GM18951 (cell line): ENCODE data around the gene VPS39.
A peak's percentile ranks its signal among the peaks of the same experiment; 100 is the strongest.
"Not testable (repeated sequence)": the region's sequence is repeated elsewhere in the genome, so short reads cannot be mapped to it uniquely, and the experiment has no call there.

ENCODE experiments used
- POLR2A ChIP-seq: IDR thresholded peaks from 4 replicates; pipeline ENCODE4 v1.6.1; 2011; ENCODE audit warnings: mild to moderate bottlenecking; ENCODE audit not compliant: insufficient read length, insufficient read depth; ENCODE audit errors: extremely low read depth
- in situ Hi-C: fragments of 300-500 bp; cut with MboI; formaldehyde crosslinking; loops from one replicate; pipeline ENCODE4 v1.12.0; 2022; ENCODE audit warnings: low sequenced_read_pairs, mixed read lengths, inconsistent platforms; ENCODE audit not compliant: unreplicated experiment

VPS39 gene, protein sequence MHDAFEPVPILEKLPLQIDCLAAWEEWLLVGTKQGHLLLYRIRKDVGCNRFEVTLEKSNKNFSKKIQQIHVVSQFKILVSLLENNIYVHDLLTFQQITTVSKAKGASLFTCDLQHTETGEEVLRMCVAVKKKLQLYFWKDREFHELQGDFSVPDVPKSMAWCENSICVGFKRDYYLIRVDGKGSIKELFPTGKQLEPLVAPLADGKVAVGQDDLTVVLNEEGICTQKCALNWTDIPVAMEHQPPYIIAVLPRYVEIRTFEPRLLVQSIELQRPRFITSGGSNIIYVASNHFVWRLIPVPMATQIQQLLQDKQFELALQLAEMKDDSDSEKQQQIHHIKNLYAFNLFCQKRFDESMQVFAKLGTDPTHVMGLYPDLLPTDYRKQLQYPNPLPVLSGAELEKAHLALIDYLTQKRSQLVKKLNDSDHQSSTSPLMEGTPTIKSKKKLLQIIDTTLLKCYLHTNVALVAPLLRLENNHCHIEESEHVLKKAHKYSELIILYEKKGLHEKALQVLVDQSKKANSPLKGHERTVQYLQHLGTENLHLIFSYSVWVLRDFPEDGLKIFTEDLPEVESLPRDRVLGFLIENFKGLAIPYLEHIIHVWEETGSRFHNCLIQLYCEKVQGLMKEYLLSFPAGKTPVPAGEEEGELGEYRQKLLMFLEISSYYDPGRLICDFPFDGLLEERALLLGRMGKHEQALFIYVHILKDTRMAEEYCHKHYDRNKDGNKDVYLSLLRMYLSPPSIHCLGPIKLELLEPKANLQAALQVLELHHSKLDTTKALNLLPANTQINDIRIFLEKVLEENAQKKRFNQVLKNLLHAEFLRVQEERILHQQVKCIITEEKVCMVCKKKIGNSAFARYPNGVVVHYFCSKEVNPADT

DNA sequence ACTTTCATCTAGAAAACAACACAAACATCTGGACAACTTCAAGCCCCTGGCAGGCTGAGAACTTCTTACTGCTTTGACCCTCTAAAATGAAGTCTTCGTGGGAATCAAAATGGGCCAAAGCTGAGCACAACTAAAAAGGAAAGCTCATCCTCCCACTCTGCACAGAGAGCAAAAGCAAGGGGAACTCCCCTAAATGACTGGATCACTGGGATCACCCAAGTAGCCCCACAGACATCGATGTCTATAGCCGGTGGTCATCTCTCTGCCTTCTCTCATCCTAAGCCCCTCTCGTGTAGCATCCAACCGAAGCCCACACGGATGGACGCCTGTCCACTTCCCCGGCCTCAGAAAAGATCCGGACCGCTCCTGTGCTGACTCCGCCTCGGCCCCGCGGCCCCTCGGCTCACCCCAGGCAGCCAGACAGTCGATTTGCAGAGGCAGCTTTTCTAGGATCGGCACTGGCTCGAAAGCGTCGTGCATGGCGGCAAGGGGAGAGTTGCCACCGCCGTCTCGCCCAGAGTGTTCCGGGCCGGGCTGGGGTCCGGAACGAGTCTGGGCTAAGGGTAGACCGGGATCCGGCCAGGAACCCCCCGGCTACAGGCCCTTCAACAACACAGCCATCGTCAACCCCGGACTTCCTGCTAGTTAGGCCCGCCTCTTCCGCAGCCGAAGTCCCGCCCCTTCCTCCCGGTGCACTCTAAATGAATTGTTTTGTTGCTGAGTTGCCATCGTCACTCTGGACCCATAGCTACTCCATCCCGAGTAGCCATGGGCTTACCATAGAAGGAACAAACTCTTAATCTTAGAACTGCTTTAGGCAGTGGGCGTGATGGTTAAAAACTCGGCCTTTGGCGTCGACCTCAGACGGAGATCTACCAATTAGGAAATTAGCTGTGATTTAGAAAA, at the start of gene VPS39:
Gene VPS39, minus strand, starts transcription at position 631 of the 906 bp plus-strand sequence. Its CDS starts 151 bp downstream, at position 480.
- peak; percentile 82 for TF ChIP-seq POLR2A
- in situ Hi-C loops: no loop called here

DNA sequence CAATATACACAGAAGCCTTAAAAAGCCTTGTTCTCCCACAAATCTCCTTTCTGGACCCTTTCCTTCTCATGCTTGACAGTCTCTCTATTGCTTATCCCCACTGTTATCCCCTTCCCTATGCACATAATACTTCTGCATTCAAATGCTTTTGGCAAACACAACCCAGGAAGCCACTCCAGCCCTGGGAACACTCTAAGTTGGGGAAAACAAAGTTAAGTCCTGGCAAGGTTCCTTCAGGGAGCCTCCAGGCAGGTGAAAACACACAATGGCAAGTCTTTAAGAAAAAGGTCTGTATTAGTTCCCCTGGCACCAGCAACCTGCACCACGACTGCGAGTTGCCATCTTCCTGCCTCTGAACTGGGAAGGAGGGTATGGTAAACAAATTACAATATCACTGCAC, 45.2 kb upstream of the VPS39 start:
- no peak for TF ChIP-seq POLR2A
- in situ Hi-C loops: no loop called here

DNA sequence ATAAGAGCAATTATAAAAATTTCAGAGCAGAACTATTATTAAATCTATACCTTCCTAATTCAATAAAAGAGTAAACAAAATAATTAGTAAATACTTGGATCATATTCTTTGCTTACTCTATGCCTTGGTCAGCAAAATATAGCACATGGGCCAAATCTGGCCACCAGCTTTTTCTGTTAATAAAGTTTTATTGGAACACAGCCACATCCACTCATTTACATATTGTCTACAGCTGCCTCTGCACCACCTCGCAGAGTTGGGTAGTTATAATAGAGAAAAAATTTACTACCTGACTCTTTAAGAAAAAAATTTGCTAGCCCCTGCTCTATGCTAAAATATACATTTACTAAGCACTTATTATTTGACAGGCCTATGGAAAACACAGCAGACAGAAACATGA, 32.7 kb upstream of the VPS39 start:
- no peak for TF ChIP-seq POLR2A
- in situ Hi-C loops: no loop called here

DNA sequence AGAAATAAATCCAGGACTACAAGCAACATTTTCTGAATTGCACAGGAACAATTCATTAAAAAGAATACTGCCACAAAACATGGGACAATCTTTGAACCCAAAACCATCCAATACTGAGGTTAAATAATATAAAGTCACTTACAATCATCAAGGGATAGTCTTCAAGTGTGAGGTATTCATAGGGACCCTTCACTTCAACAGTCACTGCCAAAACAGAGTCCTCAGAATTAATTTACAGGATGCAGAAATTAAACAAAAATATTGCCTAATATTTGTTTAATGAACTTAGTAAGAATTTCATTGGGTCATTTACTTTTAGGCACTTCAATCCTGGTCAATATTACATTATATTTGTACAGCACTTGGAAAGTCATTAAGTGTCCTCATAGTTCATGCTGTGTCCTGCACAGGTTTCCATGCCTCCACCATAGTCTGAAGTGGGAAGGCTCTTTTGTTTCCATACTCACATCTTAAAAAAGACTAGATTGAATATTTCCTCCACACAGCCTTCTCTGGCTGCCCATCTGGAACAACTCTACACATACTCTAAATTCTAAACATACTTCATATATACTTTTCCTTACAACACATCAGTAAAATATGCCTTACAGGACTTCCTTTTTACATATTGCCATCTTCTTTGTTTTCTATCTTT, 31.6 kb upstream of the VPS39 start:
- in situ Hi-C loops: no loop called here

DNA sequence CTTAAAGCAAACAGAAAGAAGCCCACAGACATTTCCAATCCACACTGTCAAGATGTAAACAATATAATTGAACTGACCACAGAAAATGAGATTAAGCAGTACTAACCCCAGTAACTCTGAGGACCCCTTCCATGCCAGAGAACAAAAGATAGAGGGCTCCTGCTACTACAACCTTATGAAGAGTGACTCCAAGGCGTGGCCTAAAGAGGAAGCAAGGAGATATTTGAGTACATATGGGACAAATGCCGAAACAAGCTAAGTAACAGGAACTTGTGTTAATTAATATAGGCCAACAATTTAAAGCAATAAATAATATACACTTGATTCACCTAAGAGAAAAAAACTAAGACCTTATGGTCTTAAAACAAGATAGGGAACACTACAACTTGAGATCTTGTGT, 25.0 kb upstream of the VPS39 start:
- no peak for TF ChIP-seq POLR2A
- in situ Hi-C loops: no loop called here

More for the DNA sequence above, 31.6 kb upstream of the VPS39 start:
- TF ChIP-seq POLR2A: no peak

DNA sequence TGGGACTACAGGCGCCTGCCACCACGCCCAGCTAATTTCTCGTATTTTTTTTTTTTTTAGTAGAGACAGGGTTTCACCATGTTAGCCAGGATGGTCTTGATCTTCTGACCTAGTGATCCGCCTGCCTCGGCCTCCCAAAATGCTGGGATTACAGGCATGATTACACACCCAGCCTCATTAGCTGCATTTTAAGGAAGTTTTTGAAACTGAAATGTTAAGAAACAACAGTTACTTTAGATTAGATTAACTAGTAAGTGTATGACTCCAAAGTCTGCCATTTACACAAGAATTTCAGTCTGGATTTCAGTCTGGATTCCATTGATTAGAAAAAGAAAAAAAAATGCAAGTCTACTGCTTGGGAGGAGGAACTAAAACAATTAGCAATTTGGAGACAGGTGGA, 24.5 kb upstream of the VPS39 start:
- in situ Hi-C loops: no loop called here
- no peak for TF ChIP-seq POLR2A

DNA sequence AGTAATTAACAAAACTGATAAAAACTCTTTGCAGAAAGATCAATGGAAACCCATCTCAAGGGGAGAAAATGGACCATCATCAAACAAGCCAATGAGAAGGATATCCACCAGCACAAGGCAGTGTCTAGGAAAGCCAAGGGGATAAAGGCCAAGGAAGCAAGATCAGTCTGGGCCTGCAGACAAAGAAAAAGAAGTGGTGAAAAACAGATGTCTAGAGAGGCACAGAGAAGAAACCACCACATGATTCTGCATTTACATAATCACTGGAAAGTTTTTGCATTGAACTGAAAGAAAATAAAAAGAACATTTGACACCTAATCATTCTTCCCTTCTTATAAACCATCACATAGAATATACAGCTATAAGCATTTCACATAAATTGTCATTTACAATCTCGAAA, 23.0 kb upstream of the VPS39 start:
- TF ChIP-seq POLR2A: no peak
- in situ Hi-C loops: no loop called here

DNA sequence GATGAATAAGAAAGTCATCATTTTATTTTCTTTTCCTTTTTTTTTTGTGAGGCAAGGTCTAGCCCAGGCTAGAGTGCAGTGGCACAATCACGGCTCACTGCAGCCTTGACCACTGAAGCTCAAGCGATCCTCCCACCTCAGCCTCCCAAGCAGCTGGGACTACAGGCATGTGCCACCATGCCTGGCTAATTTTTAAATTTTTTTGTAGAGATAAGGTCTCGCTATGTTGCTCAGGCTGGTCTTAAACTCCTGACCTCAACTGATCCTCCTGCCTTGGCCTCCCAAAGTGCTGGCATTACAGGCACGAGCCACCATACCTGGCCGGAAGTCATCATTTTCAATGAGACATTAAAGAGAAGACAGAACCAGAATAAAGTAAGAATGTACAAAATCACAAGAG, 20.9 kb upstream of the VPS39 start:
- in situ Hi-C loops: not testable (repeated sequence)

DNA sequence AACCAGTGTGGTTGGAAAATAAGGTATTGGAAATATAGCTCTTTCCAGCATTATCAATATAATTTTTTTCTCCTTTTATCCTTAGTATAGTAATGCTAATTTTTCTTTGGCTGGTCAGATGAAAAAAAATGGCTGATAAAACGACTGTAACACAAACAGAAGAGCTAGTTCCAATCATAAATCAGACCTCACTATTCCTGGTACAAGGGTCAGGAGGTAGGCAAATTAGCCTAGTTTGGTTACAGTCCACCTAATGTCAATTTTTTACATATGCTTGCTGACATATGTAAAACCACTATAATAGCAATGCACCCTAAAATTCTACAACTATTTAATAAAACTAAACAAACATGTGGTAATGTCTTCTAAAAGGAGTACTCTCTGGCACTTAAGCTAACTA, 19.9 kb upstream of the VPS39 start:
- in situ Hi-C loops: no loop called here
- no peak for TF ChIP-seq POLR2A

DNA sequence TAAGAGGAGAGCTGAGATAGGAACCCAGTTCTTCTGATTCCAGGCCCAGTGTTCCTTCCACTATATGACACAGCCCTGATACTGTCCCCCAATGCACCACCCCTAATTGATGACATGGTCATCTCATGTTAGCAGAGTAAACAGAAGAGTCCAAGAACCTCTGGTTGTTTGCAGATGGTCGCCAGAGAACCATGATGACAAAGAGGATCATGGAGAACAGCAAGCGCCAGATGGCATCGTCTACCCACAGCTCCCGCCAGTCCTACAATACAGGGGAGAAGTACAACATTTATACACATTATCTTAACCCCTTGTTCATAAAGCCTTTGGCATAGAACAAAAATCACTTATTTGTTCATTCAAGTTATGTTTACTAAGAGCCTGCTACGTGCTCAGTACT, 18.5 kb upstream of the VPS39 start:
- TF ChIP-seq POLR2A: no peak
- in situ Hi-C loops: no loop called here

DNA sequence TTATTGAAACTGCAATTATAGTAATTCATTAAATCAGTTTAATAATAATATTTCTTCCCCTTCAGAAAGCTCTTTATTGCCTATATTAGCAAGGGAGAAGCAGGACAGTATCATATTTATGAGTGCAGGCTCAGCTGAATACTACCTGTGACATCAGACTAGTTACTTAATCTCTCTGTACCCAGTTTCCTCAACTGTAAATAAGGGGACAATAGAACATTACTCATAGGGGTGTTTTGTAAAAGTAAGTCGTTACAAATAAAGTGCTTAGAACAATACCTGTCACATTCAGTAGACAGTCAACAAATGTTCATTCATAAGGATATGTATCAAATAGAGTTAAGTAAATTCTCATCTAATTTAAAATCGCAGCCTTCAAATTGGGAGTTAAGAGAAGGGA, 12.1 kb upstream of the VPS39 start:
- TF ChIP-seq POLR2A: no peak
- in situ Hi-C loops: no loop called here

DNA sequence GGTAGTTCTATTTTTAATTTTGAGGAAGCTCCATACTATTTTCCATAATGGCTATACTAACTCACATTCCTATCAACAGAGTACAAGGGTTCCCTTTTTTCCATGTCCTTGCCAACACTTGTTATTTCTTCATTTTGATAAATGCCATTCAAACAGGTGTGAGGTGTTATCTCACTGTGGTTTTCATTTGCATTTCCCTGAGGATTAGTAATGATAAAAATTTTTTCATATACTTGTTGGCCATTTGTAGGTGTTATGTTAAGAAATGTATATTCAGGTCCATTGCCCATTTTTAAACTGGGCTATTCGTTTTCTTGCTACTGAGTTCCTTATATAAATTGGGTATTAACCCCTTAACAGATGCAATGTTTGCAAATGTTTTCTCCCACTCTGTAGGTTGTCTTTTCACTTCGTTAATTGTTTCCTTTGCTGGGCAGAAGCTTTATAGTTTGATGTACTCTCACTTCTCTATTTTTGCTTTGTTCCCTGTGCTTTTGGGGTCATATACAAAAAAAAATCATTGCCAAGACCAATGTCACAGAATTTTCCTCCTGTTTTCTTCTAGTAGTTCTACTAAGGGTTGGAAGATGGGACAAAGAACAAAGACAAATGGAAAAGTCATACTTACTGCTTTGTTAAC, 11.0 kb upstream of the VPS39 start:
- in situ Hi-C loops: no loop called here
- TF ChIP-seq POLR2A: no peak

DNA sequence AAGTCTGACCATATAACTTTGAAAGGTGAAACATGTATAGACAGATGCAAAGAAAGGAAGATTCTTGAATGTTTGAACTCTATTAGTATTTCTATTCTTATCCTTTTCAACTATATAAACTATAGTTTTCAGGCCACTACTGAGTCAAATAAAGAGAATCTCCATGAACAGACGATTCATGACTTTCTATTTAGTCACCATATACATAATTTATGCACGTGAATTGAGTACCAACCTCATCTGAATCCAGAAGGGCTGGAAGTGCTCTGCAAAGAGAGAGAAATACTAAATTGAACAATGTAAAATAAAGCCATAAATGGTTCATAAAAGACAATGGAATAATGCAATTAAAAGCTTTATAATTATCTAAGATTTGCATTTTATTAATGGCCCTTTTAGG, 9.5 kb upstream of the VPS39 start:
- in situ Hi-C loops: no loop called here
- no peak for TF ChIP-seq POLR2A
